Smooth muscle cell (in vitro differentiated cells): ENCODE results near the gene SERPINB10. TPM values are rescaled to one million over a fixed set of nuclear protein-coding genes. Genes with fewer than 3 reads are reported as not detected.
A peak's percentile ranks its signal among the peaks of the same experiment; 100 is the strongest.

Experiments
- DNase-seq: peaks from one replicate; lab custom pipeline; 2025; ENCODE audit not compliant: unreplicated experiment; lab: John Stamatoyannopoulos, UW
- H2AFZ ChIP-seq: fragments of 200-600 bp; sonication (generic); 2 replicates; pipeline ENCODE4 v1.6.0; 2016; ENCODE audit warnings: antibody characterized with exemption, low read depth, mild to moderate bottlenecking
- H3F3A ChIP-seq: fragments of 200-600 bp; sonication (generic); 2 replicates; pipeline ENCODE4 v1.6.0; 2017; ENCODE audit warnings: antibody characterized with exemption, low read depth
- H3K27ac ChIP-seq: fragments of 200-600 bp; sonication (generic); 2 replicates; pipeline ENCODE4 v1.5.1; 2016; ENCODE audit warnings: low read depth, mild to moderate bottlenecking
- H3K27me3 ChIP-seq: fragments of 200-600 bp; sonication (generic); 2 replicates; pipeline ENCODE4 v1.6.1; 2016; ENCODE audit warnings: low read depth, mild to moderate bottlenecking
- H3K36me3 ChIP-seq: fragments of 200-600 bp; sonication (generic); 2 replicates; pipeline ENCODE4 v1.5.1; 2016; ENCODE audit warnings: low read depth
- H3K4me1 ChIP-seq: fragments of 200-600 bp; sonication (generic); 2 replicates; pipeline ENCODE4 v1.5.1; 2016; ENCODE audit warnings: low read depth
- H3K4me2 ChIP-seq: fragments of 200-600 bp; sonication (generic); 2 replicates; pipeline ENCODE4 v1.6.0; 2016; ENCODE audit warnings: mild to moderate bottlenecking
- H3K4me3 ChIP-seq: fragments of 200-600 bp; sonication (generic); 2 replicates; pipeline ENCODE4 v1.5.1; 2016; ENCODE audit warnings: mild to moderate bottlenecking
- H3K79me2 ChIP-seq: fragments of 200-600 bp; sonication (generic); 2 replicates; pipeline ENCODE4 v1.6.0; 2016; ENCODE audit warnings: low read depth, mild to moderate bottlenecking
- H3K9ac ChIP-seq: fragments of 200-600 bp; sonication (generic); 2 replicates; pipeline ENCODE4 v1.6.0; 2016; ENCODE audit warnings: low read depth
- H3K9me3 ChIP-seq: fragments of 200-600 bp; sonication (generic); replicated peaks from 2 replicates; pipeline ENCODE4 v1.5.1; 2016; ENCODE audit warnings: low read depth
- H4K20me1 ChIP-seq: fragments of 200-600 bp; sonication (generic); 2 replicates; pipeline ENCODE4 v1.6.0; 2016; ENCODE audit warnings: low read depth
- CTCF ChIP-seq: fragments of 200-600 bp; sonication (generic); IDR thresholded peaks from 2 replicates; pipeline ENCODE4 v1.5.1; 2017; ENCODE audit warnings: borderline replicate concordance, mild to moderate bottlenecking, antibody characterized with exemption; ENCODE audit not compliant: insufficient read depth, poor library complexity, severe bottlenecking
- WGBS: methylation state at CpG from one replicate; pipeline ENCODE4 v1.1.7; 2016; ENCODE audit warnings: low lambda C conversion rate; 5-methylcytosine and 5-hydroxymethylcytosine counted together
- polyA plus RNA-seq: library from polyadenylated mRNA; unstranded; fragments of >200 nt; fragmentation: Nextera tagmentation; extraction: Ambion mirVana; gene quantifications from 2 replicates; pipeline ENCODE4 v1.2.1, GENCODE V29; 2016
- total RNA-seq: library from RNA; depleted of rRNA; stranded (reverse); fragments of >200 nt; gene quantifications from 2 replicates; pipeline ENCODE4 v1.2.3, GENCODE V29; 2014

Gene SERPINB10
- total and polyA plus RNA-seq, 2 experiments from 2014 or later: 0.31 TPM; not detected in 1

DNA sequence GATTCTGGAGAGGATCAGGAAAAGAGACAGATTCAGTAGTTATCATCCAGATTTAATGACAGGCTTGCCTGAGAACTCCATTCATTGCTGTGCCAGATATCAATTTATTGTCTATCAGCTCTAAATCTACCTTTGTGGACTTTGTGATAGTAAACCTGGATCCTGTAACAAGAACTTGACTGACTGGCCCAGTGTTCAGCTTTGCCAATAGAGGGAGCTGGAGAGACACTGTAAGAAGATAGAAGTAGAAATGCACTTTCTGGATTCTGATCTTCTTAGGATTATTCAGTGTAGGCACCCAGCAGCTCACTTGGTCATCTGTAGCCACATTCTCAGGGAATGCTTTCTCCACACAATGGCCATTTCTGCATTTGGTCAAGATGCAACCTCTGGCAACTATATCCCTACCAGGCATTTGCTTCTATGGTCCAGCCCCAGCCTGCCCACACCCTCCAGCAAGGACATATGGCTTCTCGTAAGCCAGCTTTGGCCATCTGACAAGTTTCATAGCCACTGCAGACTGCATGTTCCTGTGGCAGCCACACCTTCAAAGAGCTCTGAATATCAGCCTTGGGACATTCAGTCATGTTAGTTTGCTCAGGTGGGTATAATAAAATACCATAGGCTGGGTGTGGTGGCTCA is 56.0 kb downstream of the SERPINB10 start:
- H3K4me3 ChIP-seq: no peak overlapping the region
- H3K4me2 ChIP-seq: no peak overlapping the region
- no peaks in the 10 kb centered on the region for H3K27me3 ChIP-seq
- no peak overlapping the region for H3K27ac ChIP-seq
- no peaks in the 10 kb centered on the region for H3K36me3 ChIP-seq
- no peak overlapping the region for H2AFZ ChIP-seq
- WGBS: 96% methylated on average over 1 of the region's 1 CpG
- no peaks in the 10 kb centered on the region for H4K20me1 ChIP-seq
- no peak for DNase-seq
- H3K4me1 ChIP-seq: no peaks in the 10 kb centered on the region
- H3K9ac ChIP-seq: no peak overlapping the region
- peak; percentile 74 for TF ChIP-seq CTCF
- H3K79me2 ChIP-seq: no peaks in the 10 kb centered on the region
- H3K9me3 ChIP-seq: no peaks in the 10 kb centered on the region
- H3F3A ChIP-seq: no peaks in the 10 kb centered on the region

GRCh38 chr18:63964908-63965307 is 57.1 kb downstream of the SERPINB10 start:
- no peak overlapping the region for H3K27ac ChIP-seq
- H3K4me3 ChIP-seq: no peak overlapping the region
- H3K9ac ChIP-seq: no peak overlapping the region
- TF ChIP-seq CTCF: no peak
- no peak overlapping the region for H3K4me2 ChIP-seq
- no peak for DNase-seq
- no peaks in the 10 kb centered on the region for H4K20me1 ChIP-seq
- no peaks in the 10 kb centered on the region for H3K9me3 ChIP-seq
- H2AFZ ChIP-seq: no peak overlapping the region
- no peaks in the 10 kb centered on the region for H3K36me3 ChIP-seq
- no peaks in the 10 kb centered on the region for H3K79me2 ChIP-seq
- H3K4me1 ChIP-seq: no peaks in the 10 kb centered on the region
- no peaks in the 10 kb centered on the region for H3F3A ChIP-seq
- H3K27me3 ChIP-seq: no peaks in the 10 kb centered on the region

DNA sequence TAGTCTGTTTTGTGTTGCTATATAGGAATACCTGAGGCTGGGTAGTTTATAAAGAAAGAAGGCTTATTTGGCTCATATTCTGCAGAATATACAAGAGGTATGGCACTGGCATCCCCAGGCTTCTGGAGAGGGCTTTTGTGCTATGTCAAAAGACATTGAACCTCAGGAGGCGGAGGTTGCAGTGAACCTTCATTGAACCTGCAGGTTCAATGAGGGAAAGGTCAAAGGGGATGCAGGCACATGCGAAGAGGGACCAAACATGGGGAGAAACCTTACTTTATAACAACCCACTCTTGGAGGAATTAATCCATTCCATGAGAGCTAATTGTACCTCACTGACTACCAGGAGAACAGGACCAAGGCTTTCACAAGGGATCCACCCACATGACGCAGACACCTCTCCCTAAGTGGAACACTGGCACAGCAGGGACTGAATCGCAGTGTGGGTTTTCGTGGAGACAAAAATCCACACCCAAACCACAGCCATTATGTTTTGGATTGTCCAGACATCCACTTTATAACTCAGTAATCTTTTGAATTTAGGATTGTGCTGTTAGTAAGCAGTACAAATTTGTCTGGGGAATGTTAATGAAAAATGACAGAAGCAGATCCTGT is 58.1 kb downstream of the SERPINB10 start:
- H3K36me3 ChIP-seq: no peaks in the 10 kb centered on the region
- DNase-seq: no peak
- H3K27me3 ChIP-seq: no peaks in the 10 kb centered on the region
- H3K4me3 ChIP-seq: no peak overlapping the region
- no peaks in the 10 kb centered on the region for H3K79me2 ChIP-seq
- H3K9me3 ChIP-seq: no peaks in the 10 kb centered on the region
- no peak for TF ChIP-seq CTCF
- H3K27ac ChIP-seq: no peak overlapping the region
- no peak overlapping the region for H2AFZ ChIP-seq
- WGBS: 88% methylated on average over 5 of the region's 5 CpGs
- no peaks in the 10 kb centered on the region for H3F3A ChIP-seq
- H3K4me1 ChIP-seq: no peaks in the 10 kb centered on the region
- H3K9ac ChIP-seq: no peak overlapping the region
- no peak overlapping the region for H3K4me2 ChIP-seq
- H4K20me1 ChIP-seq: no peaks in the 10 kb centered on the region
